GM21825 (cell line): ENCODE results near the gene GKN2.

Source experiments
- ATAC-seq: cut with Tn5 transposase; IDR thresholded peaks from one replicate; pipeline ENCODE4 v1.9.1; 2021; ENCODE audit warnings: mild to moderate bottlenecking, moderate library complexity; ENCODE audit not compliant: unreplicated experiment

Gene GKN2, protein sequence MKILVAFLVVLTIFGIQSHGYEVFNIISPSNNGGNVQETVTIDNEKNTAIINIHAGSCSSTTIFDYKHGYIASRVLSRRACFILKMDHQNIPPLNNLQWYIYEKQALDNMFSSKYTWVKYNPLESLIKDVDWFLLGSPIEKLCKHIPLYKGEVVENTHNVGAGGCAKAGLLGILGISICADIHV

DNA sequence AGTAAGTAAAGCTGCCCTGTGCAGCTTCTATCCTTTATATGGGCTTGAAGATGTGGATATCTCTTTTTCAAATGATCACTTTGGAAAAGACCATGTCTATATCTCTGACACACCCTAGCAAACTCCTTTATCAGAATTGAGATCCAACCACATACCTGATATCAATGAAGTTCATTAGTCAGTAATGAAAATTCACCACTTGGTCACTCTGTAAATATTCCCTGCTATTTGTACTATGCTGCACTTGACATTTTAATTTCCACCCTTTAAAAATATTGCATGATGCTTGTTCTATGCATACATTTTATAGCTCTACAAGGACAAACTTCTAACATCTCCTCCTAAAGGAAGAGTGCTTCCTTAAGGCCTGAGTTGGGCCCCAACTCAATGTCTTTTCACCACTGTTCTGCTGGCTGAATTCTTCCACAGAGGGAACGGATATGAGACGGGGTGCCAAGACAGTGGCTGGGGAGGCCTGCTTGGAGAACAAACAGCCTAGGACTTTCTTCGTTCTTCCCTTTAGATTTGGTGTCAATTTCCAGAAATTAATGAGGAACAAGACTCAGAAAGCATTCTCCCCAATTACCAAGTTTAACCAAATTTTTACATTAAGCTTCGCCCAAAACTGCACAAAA is at the start of gene GKN2:
TSS of gene GKN2 (minus strand) at position 7 of the 635 bp plus-strand sequence. CDS start 32 bp downstream, outside the sequence.
- ATAC-seq: no peak

DNA sequence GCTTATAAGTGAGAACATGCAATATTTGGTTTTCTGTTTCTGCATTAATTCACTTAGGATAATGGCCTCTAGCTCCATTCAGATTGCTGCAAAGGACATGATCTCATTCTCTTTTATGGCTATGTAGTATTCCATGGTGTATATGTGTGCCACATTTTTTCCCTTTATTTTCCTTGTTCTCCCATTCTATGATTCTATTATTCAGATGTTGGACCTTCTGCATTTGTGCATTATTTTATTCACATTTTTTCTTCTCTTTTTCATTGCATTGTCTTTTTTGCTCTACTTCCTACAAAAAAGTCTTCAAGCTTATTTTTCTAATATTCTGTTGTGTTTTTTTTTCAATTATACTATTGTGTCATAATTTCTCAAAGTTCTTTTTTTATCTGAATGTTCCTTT is 49.2 kb upstream of the GKN2 start:
- ATAC-seq: no peak

DNA sequence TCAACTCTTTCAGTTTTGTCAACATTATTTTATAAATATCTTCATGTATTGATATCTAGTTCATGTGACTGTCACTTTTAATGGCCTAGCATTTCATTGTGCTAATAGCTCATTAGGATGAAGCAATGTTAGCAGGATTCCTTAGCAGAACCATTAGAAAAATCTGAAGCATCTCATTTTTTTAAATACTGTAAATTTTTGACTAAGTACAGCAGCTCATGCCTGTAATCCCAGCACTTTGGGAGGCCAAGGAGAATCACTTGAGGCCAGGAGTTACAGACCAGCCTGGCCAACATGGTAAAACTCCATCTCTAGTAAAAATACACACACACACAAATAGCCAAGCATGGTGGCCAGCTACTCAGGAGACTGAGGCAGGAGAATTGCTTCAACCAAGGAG is 44.7 kb upstream of the GKN2 start:
- no peak for ATAC-seq

DNA sequence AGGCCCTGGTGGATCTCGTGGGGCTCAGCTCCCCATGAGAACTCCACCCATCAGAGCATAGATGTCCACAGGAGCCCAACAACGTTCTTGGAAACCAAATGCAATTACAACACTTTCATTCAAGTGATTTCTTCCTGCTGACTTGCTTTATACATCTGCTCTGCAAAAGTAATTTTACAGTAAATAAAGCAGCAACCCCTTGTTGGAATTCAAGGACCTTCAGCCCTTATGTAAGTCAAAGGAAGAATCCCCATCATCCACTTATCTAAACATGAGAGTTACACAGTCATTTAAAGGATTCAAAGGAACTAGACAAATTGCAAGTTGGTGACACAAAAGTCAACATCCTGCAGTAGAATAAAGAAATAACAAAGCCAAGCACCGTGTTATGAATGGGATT is 43.2 kb upstream of the GKN2 start:
- ATAC-seq: no peak

DNA sequence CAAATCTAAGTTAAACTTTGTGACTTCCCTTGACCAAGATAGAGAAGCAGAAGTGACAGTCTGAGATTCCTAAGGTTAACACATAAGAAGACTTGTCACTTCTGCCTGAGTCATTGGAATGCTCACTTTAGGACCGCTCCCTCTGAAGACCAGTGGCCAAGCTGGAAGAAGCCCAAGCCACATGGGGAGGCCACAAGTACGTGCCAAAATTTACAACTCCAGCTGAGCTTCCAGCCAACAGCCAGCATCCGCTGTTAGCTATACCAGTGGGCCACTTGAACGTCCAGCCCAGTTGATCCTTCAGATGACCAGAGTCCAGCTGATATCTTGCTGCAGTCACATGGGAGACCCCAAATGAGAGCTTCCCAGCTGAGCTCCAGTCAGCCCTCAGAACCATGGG is 42.2 kb upstream of the GKN2 start:
- no peak for ATAC-seq

DNA sequence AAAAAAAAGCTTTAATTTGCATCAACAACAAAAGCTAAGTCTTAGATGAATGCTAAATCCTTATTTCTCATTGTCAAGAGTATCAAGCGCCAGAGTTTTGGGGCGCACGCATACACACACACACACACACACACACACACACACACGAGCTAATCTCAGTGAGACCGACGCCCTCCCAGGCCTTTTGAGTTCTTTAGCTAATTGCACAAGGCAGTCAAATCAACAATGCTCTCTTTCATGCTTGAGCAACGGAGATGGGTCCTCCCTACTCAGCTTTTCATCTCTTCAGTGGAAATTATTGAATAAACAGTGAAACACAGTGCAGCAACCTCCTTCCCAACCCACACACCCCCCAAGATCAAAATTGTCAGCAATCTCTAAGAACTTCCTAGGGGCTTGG is 41.0 kb upstream of the GKN2 start:
- ATAC-seq: no peak

DNA sequence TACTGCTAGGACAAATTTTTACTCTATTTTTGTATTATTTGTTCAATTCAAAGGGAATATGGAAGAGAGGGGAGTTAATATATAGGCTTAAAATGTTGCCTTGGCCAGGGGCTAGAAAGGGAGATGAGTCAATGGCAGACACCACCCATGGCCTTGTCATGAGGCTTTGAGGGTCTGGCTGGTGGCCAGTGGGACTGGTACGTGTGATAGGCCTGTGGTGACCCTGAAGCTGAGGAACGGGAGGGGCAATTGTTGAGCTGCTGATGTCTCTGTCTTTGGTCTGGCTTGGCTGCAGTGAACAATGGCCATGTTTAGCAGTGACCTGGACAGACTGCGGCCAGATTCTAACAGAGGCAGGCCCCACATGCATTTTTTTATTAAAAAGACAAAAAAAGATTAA is 40.2 kb upstream of the GKN2 start:
- no peak for ATAC-seq

DNA sequence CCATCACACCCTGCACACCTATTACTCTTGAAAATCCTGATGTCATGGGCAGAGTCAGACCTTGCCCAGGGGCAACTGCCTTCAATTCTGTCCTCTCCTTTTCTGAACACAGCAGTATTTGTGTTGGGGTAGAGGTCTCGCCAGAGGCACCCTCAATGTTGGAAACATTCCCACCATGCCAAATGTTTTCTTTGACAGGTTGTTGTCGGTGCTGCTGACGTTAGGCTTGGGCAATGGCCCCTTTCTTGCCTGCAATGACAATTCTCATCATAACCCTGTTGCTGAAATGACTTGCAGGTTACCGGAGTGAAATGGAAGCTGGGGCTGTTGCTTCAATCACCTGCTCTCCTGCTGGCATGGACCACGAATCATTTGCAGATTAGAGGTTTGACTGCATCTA is 39.6 kb upstream of the GKN2 start:
- ATAC-seq: no peak

DNA sequence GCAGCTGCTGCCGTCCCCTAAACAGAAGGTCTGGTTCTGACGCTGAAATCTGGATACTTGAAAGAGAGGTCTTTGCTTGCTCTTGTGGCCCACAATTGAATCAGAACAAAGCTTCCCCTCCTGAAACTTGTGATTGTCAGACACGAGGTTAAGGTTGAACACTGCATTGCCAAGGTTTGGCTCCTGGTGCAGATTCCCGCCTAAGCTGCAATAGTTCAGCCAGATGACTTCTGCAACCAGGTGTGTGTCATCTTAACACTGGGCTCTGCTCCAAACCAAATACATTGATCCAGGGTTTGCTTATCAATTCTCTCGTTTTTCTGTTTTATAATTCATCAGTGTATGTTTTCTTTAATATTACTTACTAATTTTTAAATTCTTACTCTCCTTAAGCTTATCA is 36.3 kb upstream of the GKN2 start:
- ATAC-seq: no peak

DNA sequence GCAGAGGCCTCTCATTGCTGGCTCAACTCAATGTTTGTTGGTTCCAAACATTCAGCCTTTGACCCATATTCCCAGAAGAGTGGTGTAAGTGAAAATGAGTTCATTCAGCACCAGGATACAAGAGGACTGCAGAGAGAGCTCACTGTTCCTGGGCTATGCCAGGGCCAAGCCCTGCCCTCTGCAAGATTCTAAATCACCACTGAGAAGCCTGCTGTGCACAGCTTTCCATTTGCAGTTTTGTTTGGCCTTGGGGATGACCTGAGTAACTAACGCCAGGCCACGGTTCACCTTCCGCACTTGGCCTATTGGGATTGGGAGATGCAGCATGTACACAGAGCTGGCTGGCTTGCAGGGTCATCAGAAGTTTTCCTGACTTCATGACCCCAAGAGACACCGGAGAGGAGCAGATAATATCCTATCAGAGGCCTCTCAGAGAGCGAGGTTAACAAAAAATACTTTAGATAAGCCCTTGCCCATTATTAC is 34.4 kb upstream of the GKN2 start:
- no peak for ATAC-seq

DNA sequence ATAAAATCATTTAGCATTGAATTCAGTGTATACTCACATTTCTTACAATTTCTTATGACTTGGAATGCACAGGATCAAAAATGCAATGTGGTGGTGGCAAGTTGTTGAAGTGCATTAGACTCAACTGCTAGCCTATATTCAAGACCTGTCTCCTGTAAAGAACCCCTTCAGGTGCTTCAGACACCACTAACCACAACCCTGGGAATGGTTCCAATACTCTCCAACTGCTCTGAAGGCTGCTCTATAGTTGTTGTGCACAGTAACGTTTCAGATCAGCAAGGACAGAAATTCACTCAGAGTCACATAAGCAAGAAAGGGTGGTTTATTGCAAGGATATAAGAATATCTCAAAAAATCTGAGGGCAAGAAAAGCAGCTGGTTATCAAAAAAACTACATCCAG is 28.3 kb upstream of the GKN2 start:
- ATAC-seq: no peak

DNA sequence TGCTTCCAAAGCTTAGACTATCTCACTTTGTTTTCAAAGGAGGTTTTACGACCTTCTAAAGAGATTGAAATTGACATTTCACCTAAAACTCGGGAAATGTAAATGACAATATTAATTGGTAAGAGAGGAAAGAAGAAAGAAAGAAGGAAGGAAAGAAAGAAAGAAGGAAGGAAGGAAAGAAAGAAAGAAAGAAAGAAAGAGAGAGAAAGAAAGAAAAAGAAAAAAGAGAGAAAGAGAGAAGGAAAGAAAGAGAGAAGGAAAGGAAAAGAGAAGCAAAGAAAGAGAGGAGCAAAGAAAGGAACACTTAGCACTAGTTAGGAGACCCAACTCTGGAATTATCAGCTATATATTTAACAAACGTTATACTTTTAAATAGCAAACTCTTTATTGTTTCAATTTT is 25.4 kb upstream of the GKN2 start:
- no peak for ATAC-seq

DNA sequence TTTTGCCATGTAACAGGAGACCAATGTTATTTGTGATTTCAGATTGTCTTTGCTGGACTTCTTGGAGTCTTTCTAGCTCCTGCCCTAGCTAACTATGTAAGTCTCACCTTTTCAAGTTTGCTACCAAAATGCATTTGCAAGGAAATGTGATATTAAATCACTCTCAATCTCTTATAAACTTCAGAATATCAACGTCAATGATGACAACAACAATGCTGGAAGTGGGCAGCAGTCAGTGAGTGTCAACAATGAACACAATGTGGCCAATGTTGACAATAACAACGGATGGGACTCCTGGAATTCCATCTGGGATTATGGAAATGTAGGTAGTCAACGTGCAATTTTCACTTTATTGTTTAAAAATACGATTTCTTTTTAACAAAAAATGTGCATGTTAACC is 24.8 kb upstream of the GKN2 start:
- no peak for ATAC-seq

DNA sequence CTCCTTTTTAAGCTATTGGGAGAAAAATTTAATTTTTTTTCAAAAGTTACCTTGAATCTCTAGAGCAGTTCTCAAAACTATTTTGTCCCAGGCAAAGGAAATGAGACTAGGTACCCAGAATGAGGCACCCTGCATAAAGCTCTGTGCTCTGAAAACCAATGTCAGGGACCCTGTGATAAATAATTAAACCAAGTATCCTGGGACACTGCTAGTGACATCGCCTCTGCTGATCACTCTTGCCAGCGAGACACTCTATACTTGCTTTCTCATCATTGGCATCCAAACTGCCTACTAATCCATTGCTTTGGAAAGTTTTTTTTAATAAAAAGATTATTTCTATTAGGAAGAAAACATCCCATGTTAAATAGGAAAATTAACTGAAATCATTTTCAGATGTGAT is 23.2 kb upstream of the GKN2 start:
- no peak for ATAC-seq

DNA sequence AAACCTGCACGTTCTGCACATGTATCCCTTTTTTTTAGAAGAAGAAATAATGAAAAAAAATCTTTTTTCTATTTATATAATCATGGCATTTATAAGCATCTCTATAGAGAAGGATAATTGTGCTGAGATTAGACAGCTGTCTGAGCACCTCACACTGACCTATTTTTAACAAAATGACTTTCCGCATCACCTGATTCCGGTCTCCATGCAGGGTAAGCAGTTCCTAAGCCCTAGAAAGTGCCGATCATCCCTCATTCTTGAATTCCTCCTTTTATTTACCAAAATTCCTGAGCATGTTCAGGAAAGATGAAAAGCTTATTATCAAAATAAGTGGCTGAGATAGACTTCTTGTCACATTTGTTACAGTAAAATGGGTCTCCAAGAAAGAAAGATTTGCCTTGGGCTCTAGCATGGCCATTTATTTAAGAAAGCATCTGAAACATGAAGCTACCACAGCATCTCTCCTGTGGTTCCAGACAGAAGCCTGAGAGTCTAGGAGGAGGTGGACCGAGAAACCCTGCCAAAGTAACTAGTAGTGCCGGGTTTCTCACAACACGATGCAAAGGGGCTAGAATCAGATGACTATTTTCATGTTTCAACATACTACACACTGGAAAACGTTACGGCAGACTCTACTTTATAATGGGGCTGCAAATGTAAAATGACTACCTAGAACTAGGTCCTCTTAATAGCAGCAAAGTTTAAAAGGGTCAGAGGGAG is 22.4 kb upstream of the GKN2 start:
- ATAC-seq: no peak

DNA sequence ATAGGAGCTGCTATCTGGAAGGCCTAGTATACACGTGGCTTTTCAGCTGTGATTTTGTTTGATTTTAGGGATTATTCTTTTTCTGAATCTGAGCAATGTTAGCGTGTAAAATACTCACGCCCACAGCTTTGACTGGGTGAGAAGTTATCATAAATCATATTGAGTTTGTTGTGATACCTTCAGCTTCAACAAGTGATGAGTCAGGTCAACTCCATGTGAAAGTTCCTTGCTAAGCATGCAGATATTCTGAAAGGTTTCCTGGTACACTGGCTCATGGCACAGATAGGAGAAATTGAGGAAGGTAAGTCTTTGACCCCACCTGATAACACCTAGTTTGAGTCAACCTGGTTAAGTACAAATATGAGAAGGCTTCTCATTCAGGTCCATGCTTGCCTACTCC is 21.6 kb upstream of the GKN2 start, which contains the start of gene GKN1:
TSS of gene GKN1 (plus strand) at position 386 of the 400 bp plus-strand sequence. CDS start 42 bp downstream, outside the sequence.
- no peak for ATAC-seq

DNA sequence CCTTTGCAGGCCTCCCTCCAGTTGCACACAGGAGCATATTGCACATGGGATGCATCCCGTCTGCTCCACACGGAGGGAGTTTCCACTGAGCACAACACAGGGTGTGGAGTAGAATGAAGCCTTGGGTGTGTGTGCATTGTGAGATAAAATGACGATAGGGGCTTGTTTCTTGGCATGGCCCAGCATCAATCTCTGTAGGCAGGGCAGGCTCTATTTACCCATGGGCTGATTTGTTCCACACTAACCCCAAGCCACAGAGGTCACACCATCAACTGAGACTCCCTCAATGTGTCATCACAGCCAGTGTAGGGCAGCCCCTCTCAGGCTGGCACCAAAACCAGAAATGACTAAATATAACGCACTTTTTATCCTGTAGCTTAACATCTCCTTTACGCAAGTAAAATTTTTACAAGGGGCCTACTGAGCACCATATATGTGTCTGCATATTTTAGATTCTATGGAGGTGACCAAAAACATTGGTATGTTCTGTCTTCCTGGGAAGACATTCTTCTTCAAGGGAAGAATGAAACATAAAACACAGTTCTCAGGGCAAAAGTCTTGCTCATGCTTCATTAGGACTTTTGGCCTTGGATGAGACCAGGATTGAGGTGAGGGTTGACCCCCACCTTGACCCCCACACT is 19.0 kb upstream of the GKN2 start:
- no peak for ATAC-seq

DNA sequence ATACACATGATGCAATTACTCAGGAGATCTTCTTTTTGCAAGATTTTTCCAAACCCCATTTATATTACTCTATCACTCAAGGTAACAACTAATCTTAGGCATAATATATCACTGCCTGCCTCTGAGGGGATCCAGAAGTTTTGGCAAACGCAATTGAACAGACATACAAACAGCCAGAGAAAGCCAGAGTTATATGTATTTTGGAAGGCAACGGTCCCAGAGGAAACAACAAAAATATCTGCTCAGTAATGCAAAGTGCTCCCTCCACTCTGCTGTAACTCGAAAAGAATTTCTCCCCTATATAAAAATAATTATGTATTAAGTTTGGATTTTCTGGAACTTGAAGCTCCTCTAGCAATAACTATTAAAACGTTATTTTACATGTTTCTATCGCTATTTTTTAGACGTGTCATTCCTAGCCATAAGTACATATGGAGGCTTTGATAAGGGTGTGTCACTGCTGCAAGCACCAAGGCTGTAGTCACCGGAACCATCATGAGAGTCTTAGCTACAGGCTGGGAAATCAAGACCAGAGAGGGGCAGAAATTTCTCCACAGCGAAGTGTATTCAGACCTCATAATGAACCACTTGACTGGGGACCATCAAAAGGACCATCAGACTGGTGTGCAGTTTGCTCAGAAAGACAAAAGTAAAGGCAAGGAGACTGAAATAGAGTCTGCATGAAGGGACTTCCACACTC is 18.0 kb upstream of the GKN2 start:
- no peak for ATAC-seq

DNA sequence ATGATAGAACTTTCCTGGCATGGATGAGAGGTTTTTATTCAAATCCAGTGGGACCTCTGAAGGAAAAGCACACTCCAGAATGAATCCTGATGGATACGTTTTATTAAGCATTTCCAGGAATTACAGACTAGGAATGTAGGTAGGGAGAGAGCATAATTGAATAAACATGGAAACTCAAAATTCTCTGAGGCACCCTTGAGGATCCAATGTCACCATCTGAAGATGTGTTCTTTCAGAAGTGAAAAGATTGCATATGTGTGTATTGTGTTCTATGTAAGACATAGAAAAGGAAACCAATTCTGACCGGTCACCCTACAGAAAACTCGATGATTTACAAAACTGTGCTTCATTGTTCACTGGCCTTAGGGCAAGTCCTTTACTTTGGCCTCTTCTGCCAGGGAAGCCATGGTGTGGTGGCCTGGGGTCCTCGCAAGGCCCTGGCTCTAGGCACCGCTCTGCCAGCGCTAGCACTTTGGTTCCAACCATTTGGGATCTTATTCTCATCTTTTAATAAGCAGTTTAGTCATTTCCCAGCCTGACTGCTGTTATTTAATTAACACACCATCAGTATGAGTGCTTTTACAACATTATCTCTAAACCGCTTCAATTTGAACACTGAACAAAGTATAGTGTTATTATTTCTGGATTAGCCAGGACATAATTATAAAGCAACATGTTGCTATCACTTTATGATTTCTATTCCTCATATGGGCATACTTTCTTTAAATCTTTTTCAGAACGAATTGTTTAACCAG is 17.2 kb upstream of the GKN2 start:
- ATAC-seq: no peak

DNA sequence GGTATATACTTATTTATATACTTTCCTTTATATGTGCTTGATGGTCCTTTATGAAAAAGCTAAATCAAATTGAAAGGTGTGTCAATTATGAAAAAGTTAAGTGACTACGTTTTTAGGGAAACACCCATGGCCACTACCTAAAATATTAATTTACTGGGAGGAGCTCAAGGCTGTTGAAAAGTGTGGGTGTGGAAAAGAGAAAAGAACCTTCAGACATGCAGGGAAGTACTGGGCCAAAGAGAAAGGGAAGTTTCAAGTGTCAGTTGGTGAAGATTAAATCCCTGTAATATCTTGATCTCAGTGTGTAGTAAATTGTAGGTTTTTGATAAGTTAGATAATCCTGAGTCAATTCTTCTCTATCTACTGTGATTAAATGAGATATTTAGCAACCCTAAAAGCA is 15.5 kb upstream of the GKN2 start:
- ATAC-seq: no peak
